ENCODE data around the gene LRRFIP1.

- TF ChIP-seq MLX (CRISPR knock-in tag; conservative IDR thresholded peaks at IDR 0.05) (no peak), STAT5B (CRISPR knock-in tag; IDR thresholded peaks at IDR 0.05) (no peak), ZNF165 (CRISPR knock-in tag; IDR thresholded peaks at IDR 0.05; ENCODE audit: borderline replicate concordance) (no peak), SIN3A (IDR thresholded peaks at IDR 0.05; ENCODE audit: borderline replicate concordance in 2 of 2, control insufficient read depth in 1 of 2, low read depth in 2 of 2, low read length in 2 of 2) (no peak), CTCF (IDR thresholded peaks at IDR 0.05 in 2 of 3, conservative IDR thresholded peaks at IDR 0.05 in 1 of 3; ENCODE audit: insufficient read depth in 2 of 3, low read depth in 1 of 3, low read length in 3 of 3) (no peak), CEBPZ (IDR thresholded peaks at IDR 0.05; ENCODE audit: borderline replicate concordance, low read depth, low read length) (no peak), ZBTB8A (IDR thresholded peaks at IDR 0.05; ENCODE audit: partially characterized antibody) (no peak), POLR2A (conservative IDR thresholded peaks at IDR 0.05) (no peak)
Observed at GRCh38 chr2:237597196-237598145, 29.9 kb upstream of the LRRFIP1 start.

Measured in K562 (cell line).